Stomach (tissue), 9 donors: ENCODE data around the gene ABCC1. TPM values are rescaled to one million over a fixed set of nuclear protein-coding genes. Genes with fewer than 3 reads are reported as not detected.
A peak's percentile ranks its signal among the peaks of the same experiment; 100 is the strongest.

Experiments
- DNase-seq, 2 donors: peaks; one replicate each; pipeline versions ENCODE4 v3.0.0 to v3.0.0-alpha.2; 2013 to 2019
- H3K27ac ChIP-seq, 5 donors: fragments of 200-600 bp in 4 of 5; sonication (generic) in 4 of 5; one replicate each; pipeline ENCODE4 v1.5.1; 2013 to 2019; ENCODE audit warnings: mild to moderate bottlenecking in 1 of 5, moderate library complexity in 1 of 5
- H3K27me3 ChIP-seq, 3 donors: fragments of 200-600 bp; sonication (generic); one replicate each; pipeline ENCODE4 v1.5.1; 2017 to 2019; ENCODE audit warnings: mixed run types in 1 of 3
- H3K36me3 ChIP-seq, 4 donors: fragments of 200-600 bp; sonication (generic); 1 replicate in 3 of 4; 2 replicates in 1 of 4; pipeline ENCODE4 v1.5.1; 2016 to 2019
- H3K4me1 ChIP-seq, 4 donors: fragments of 200-600 bp; sonication (generic); one replicate each; pipeline ENCODE4 v1.5.1; 2016 to 2019
- H3K4me3 ChIP-seq, 4 donors: fragments of 200-600 bp; sonication (generic) in 3 of 4; one replicate each; pipeline ENCODE4 v1.5.1; 2016 to 2019; ENCODE audit warnings: mild to moderate bottlenecking in 1 of 4
- H3K9me3 ChIP-seq, 4 donors: fragments of 200-600 bp; sonication (generic); one replicate each; pipeline ENCODE4 v1.5.1; 2016 to 2019
- EP300 ChIP-seq: sonication (generic); formaldehyde crosslinking; IDR thresholded peaks from one replicate; pipeline ENCODE4 v1.6.1; 2017; ENCODE audit warnings: antibody characterized with exemption
- POLR2A ChIP-seq, 4 donors: fragments of 450-650 bp; IDR thresholded peaks; one replicate each; pipeline ENCODE4 v1.6.1; 2016; ENCODE audit warnings: antibody characterized with exemption in 4 of 4, control low read depth in 2 of 4, mild to moderate bottlenecking in 1 of 4, moderate library complexity in 1 of 4
- POLR2AphosphoS5 ChIP-seq, 3 donors: sonication (generic); formaldehyde crosslinking; IDR thresholded peaks; one replicate each; pipeline ENCODE4 v1.6.1; 2016; ENCODE audit warnings: antibody characterized with exemption in 3 of 3
- WGBS, 5 donors: extraction: QIAGEN DNeasy Blood & Tissue Kit in 3 of 5; methylation state at CpG; one replicate each; pipeline versions ENCODE4 v1.1.5 to v1.1.7; 2013 to 2018; 5-methylcytosine and 5-hydroxymethylcytosine counted together
- intact Hi-C: fragments of 100-400 bp; cut with DNase I; formaldehyde crosslinking; loops from one replicate; pipeline ENCODE4 v1.15.1; 2023; ENCODE audit warnings: low total_unique reads
- polyA plus RNA-seq, 3 donors: library from polyadenylated mRNA; stranded (reverse); fragments of 200-250 nt; gene quantifications; one replicate each; pipeline ENCODE4 v1.2.3, GENCODE V29; 2013
- total RNA-seq, 5 donors: library from RNA; depleted of rRNA; stranded (reverse); fragments of >200 nt; gene quantifications; one replicate each; pipeline versions ENCODE4 v1.1.0 to v1.2.3, GENCODE V29; 2014 to 2016
- TF ChIP-seq, protein P1 (sequence below), 7 experiments: fragments of 450-650 bp in 4 of 7; fragments of 200-600 bp in 3 of 7; sonication (generic) in 3 of 7; IDR thresholded peaks; one replicate each; pipeline ENCODE4 v1.5.1; 2016 to 2019; ENCODE audit warnings: antibody characterized with exemption in 7 of 7, control low read depth in 2 of 7, mild to moderate bottlenecking in 1 of 7
- donor health status: healthy with polysubstance abuse.
- donor health status: Bipolar disorder and iron deficiency.
- donor health status: healthy.

Gene ABCC1
- total and polyA plus RNA-seq, 8 donors, result 2.3 to 105 (median 24.9) TPM

- Histone ChIP-seq H3K27ac (no peak overlapping the region), H3K36me3 (peaks cover 72 to 100% (median 98%) of the 10 kb centered on the region in 4 donors), H3K4me3 (no peak overlapping the region), H3K9me3 (no peaks in the 10 kb centered on the region), H3K4me1 (peaks cover 0 to 3% (median 0%) of the 10 kb centered on the region in 4 donors), H3K27me3 (no peaks in the 10 kb centered on the region)
- WGBS, 5 donors, result 94 to 97% (median 95%) methylated on average over 6 of the region's 6 CpGs
- no peak for DNase-seq
- intact Hi-C loops, result no loop called here
- TF ChIP-seq POLR2A (IDR thresholded peaks at IDR 0.05) (no peak), POLR2AphosphoS5 (IDR thresholded peaks at IDR 0.05) (no peak), EP300 (no peak)
- TF ChIP-seq, protein P1, sequence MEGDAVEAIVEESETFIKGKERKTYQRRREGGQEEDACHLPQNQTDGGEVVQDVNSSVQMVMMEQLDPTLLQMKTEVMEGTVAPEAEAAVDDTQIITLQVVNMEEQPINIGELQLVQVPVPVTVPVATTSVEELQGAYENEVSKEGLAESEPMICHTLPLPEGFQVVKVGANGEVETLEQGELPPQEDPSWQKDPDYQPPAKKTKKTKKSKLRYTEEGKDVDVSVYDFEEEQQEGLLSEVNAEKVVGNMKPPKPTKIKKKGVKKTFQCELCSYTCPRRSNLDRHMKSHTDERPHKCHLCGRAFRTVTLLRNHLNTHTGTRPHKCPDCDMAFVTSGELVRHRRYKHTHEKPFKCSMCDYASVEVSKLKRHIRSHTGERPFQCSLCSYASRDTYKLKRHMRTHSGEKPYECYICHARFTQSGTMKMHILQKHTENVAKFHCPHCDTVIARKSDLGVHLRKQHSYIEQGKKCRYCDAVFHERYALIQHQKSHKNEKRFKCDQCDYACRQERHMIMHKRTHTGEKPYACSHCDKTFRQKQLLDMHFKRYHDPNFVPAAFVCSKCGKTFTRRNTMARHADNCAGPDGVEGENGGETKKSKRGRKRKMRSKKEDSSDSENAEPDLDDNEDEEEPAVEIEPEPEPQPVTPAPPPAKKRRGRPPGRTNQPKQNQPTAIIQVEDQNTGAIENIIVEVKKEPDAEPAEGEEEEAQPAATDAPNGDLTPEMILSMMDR (IDR thresholded peaks at IDR 0.05), result no peak
These were observed 100.7 kb downstream of the ABCC1 start for GRCh38 chr16:16050106-16050505.

- Histone ChIP-seq H3K4me3 (no peak overlapping the region), H3K36me3 (peaks cover 64 to 100% (median 98%) of the 10 kb centered on the region in 4 donors), H3K9me3 (no peaks in the 10 kb centered on the region), H3K27me3 (no peaks in the 10 kb centered on the region), H3K27ac (no peak overlapping the region), H3K4me1 (peaks cover 0 to 2% (median 0%) of the 10 kb centered on the region in 4 donors)
- 95 to 100% (median 98%) methylated on average over 4 of the region's 4 CpGs for WGBS, 5 donors
- intact Hi-C loops, result no loop called here
- TF ChIP-seq, protein P1 (IDR thresholded peaks at IDR 0.05), result no peak
- TF ChIP-seq EP300 (no peak), POLR2AphosphoS5 (IDR thresholded peaks at IDR 0.05) (no peak)
- DNase-seq, result no peak
These were observed 101.7 kb downstream of the ABCC1 start for GRCh38 chr16:16051132-16051531.

DNA sequence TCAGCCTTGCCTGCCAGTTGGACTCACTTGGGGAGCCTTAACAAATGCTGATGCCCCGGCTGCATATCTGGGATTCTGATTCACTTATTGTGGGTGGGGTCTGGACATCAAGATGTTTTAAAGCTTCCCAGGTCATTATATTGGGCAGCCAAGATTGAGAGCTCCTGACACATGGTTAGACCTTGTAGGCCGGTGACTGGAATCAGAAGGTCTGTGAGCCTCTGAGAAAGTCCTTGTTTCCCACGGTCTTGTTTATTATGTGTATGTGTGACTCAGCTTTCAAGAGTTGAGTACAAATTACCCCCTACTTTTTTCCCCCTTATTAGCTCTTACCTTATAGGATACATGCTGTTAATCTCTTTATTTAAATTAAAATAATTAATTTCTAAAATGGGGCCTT, 103.5 kb downstream of the ABCC1 start:
- no peak overlapping the region for H3K27ac ChIP-seq
- peaks cover 54 to 100% (median 98%) of the 10 kb centered on the region in 4 donors for H3K36me3 ChIP-seq
- intact Hi-C loops, result no loop called here
- H3K4me1 ChIP-seq, result peaks cover 0 to 16% (median 0%) of the 10 kb centered on the region in 4 donors
- TF ChIP-seq, protein P1 (IDR thresholded peaks at IDR 0.05), result no peak
- TF ChIP-seq POLR2AphosphoS5 (IDR thresholded peaks at IDR 0.05) (no peak), POLR2A (IDR thresholded peaks at IDR 0.05) (no peak), EP300 (no peak)
- H3K4me3 ChIP-seq, result no peak overlapping the region
- H3K27me3 ChIP-seq, result no peaks in the 10 kb centered on the region
- 74 to 89% (median 83%) methylated on average over 3 of the region's 3 CpGs for WGBS, 5 donors
- no peaks in the 10 kb centered on the region for H3K9me3 ChIP-seq
- no peak for DNase-seq

DNA sequence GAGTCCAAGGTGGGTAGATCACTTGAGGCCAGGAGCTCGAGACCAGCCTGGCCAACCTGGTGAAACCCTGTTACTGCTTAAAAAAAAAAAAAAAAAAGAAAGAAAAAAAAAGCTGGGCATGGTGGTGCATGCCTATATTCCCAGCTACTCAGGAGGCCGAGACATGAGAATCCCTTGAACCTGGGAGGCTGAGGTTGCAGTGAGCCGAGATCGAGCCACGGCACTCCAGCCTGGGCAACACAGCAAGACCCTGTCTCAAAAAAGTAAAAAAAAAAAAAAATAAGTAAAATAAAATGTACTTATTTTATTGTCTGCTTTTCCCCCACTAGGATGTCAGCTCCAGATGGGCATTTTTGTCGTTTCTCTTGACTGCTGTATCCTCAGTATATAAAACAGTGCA, 107.7 kb downstream of the ABCC1 start:
- H3K27ac ChIP-seq, result peak overlapping the region in 1 of 5 donors; percentile 2
- 95 to 99% (median 97%) methylated on average over 6 of the region's 6 CpGs for WGBS, 5 donors

More for the DNA sequence above, 107.7 kb downstream of the ABCC1 start:
- intact Hi-C loops, result no loop called here
- Histone ChIP-seq H3K4me3 (no peak overlapping the region), H3K27me3 (no peaks in the 10 kb centered on the region), H3K4me1 (peaks cover 0 to 52% (median 27%) of the 10 kb centered on the region in 4 donors), H3K9me3 (no peaks in the 10 kb centered on the region), H3K36me3 (peaks cover 27 to 95% (median 85%) of the 10 kb centered on the region in 4 donors)
- no peak for DNase-seq
- TF ChIP-seq POLR2AphosphoS5 (IDR thresholded peaks at IDR 0.05), result no peak
- no peak for TF ChIP-seq POLR2A (IDR thresholded peaks at IDR 0.05)
- no peak for TF ChIP-seq EP300
- TF ChIP-seq, protein P1 (IDR thresholded peaks at IDR 0.05), result no peak
